Measurements from ENCODE around the gene EMP1.

GRCh38 chr12:13203034-13203922, 6.8 kb downstream of the EMP1 start:
- no peak for TF ChIP-seq CTCF (IDR thresholded peaks at IDR 0.05)
- TF ChIP-seq EP300 (IDR thresholded peaks at IDR 0.05) = no peak
- TF ChIP-seq POLR2A (IDR thresholded peaks at IDR 0.05) = no peak

All from ovary (tissue), 3 donors.